Endothelial cell of umbilical vein (primary cell): ENCODE results near the gene RANGRF. TPM values are rescaled to one million over a fixed set of nuclear protein-coding genes. Genes with fewer than 3 reads are reported as not detected.
"Not testable (repeated sequence)": the region's sequence is repeated elsewhere in the genome, so short reads cannot be mapped to it uniquely, and the experiment has no call there.

Experiments
- BruUV-seq: library from RNA; stranded (reverse); fragments of 400-500 nt; replicated peaks from 2 replicates; lab custom pipeline; 2021; lab: Mats Ljungman, UMichigan
- CTCF ChIA-PET: fragments of 300-600, 350-600 bp; sonication (Branson Sonifier 250); formaldehyde crosslinking; loops from one replicate; lab custom pipeline; 2021; ENCODE audit warnings: antibody characterized with exemption, inconsistent platforms; lab: Charles Lee
- POLR2A ChIA-PET: fragments of 300-600, 350-600 bp; sonication (Branson Sonifier 250); formaldehyde crosslinking; loops from one replicate; lab custom pipeline; 2021; ENCODE audit warnings: antibody characterized with exemption, inconsistent platforms; lab: Charles Lee
- DNase-seq: peaks from one replicate; pipeline ENCODE4 v3.0.0-alpha.2; 2011; ENCODE audit warnings: low read depth, low spot score
- FAIRE-seq: peaks from 2 replicates; lab custom pipeline; 2011; peaks lifted over from hg19 to GRCh38; lab: Jason Lieb, UNC
- H2AFZ ChIP-seq: 2 replicates; pipeline ENCODE4 v1.6.0; 2012; ENCODE audit warnings: low read depth, low read length, control low read depth, inconsistent platforms
- H3K27ac ChIP-seq: 2 replicates; pipeline ENCODE4 v1.5.1; 2011; ENCODE audit warnings: low read depth, mild to moderate bottlenecking, control low read depth, low read length, moderate library complexity; ENCODE audit not compliant: insufficient read depth
- H3K27me3 ChIP-seq, 2 experiments: 2 replicates each; pipeline versions ENCODE4 v1.6.0 to v1.6.1; 2011; ENCODE audit warnings: low read length in 2 of 2, mixed read lengths in 1 of 2; ENCODE audit not compliant: control insufficient read depth in 2 of 2, insufficient read depth in 2 of 2
- H3K36me3 ChIP-seq, 2 experiments: 2 replicates in 1 of 2; 3 replicates in 1 of 2; pipeline ENCODE4 v1.5.1; 2011; ENCODE audit warnings: low read length in 2 of 2, mild to moderate bottlenecking in 1 of 2, moderate library complexity in 1 of 2; ENCODE audit not compliant: control insufficient read depth in 2 of 2, insufficient read depth in 2 of 2; ENCODE audit errors: extremely low read depth in 1 of 2
- H3K4me1 ChIP-seq: 3 replicates; pipeline ENCODE4 v1.5.1; 2011; ENCODE audit warnings: mild to moderate bottlenecking, low read length; ENCODE audit not compliant: control insufficient read depth, insufficient read depth; ENCODE audit errors: extremely low read depth
- H3K4me2 ChIP-seq: 2 replicates; pipeline ENCODE4 v1.6.1; 2011; ENCODE audit warnings: low read length, control low read depth, mixed read lengths; ENCODE audit not compliant: insufficient read depth
- H3K4me3 ChIP-seq, 3 experiments: fragments of 200-600 bp in 1 of 3; sonication (generic), shearing (Covaris generic) in 1 of 3; replicated peaks in 1 of 3; 2 replicates each; pipeline ENCODE4 v1.5.1; 2011 to 2016; ENCODE audit warnings: control low read depth in 3 of 3, low read length in 3 of 3, mild to moderate bottlenecking in 2 of 3, inconsistent platforms in 1 of 3, low read depth in 1 of 3, moderate library complexity in 1 of 3; ENCODE audit not compliant: insufficient read depth in 1 of 3
- H3K79me2 ChIP-seq: 2 replicates; pipeline ENCODE4 v1.6.0; 2012; ENCODE audit warnings: low read length, inconsistent platforms; ENCODE audit not compliant: control insufficient read depth, insufficient read depth
- H3K9ac ChIP-seq: replicated peaks from 2 replicates; pipeline ENCODE3; 2011; ENCODE audit warnings: low read length, control low read depth; ENCODE audit not compliant: insufficient read depth; ENCODE audit errors: extremely low read depth
- H3K9me1 ChIP-seq: replicated peaks from 3 replicates; pipeline ENCODE4 v1.6.0; 2011; ENCODE audit warnings: mild to moderate bottlenecking, low read length; ENCODE audit not compliant: control insufficient read depth, insufficient read depth; ENCODE audit errors: extremely low read depth
- H3K9me3 ChIP-seq: replicated peaks from 2 replicates; pipeline ENCODE4 v1.5.1; 2012; ENCODE audit warnings: low read length, inconsistent platforms; ENCODE audit not compliant: control insufficient read depth, insufficient read depth
- H4K20me1 ChIP-seq: replicated peaks from 2 replicates; pipeline ENCODE3; 2011; ENCODE audit warnings: mild to moderate bottlenecking, low read length; ENCODE audit not compliant: control insufficient read depth, insufficient read depth; ENCODE audit errors: extremely low read depth
- EZH2 ChIP-seq: IDR thresholded peaks from 2 replicates; pipeline ENCODE4 v1.6.1; 2012; ENCODE audit warnings: borderline replicate concordance, low read depth, mild to moderate bottlenecking, moderate library complexity, low read length, inconsistent platforms; ENCODE audit not compliant: severe bottlenecking
- FOS ChIP-seq: IDR thresholded peaks from 2 replicates; pipeline ENCODE4 v1.6.1; 2011; ENCODE audit warnings: mild to moderate bottlenecking, low read length, moderate library complexity, borderline replicate concordance; ENCODE audit not compliant: insufficient read depth
- GATA2 ChIP-seq: IDR thresholded peaks from 2 replicates; pipeline ENCODE4 v1.7.0; 2011; ENCODE audit warnings: low read depth, mild to moderate bottlenecking, moderate library complexity, mixed read lengths, low read length; ENCODE audit not compliant: insufficient read length, insufficient read depth
- JUN ChIP-seq: IDR thresholded peaks from 2 replicates; pipeline ENCODE4 v1.6.1; 2011; ENCODE audit warnings: borderline replicate concordance, low read depth; ENCODE audit not compliant: insufficient read length, insufficient read depth
- MYC ChIP-seq: IDR thresholded peaks from one replicate; pipeline ENCODE4 v1.6.1; 2011; ENCODE audit warnings: mild to moderate bottlenecking, low read depth, low read length
- POLR2A ChIP-seq: IDR thresholded peaks from 2 replicates; pipeline ENCODE4 v1.6.1; 2012; ENCODE audit warnings: low read depth, mild to moderate bottlenecking, control low read depth, low read length
- POLR2AphosphoS5 ChIP-seq: IDR thresholded peaks from 2 replicates; pipeline ENCODE4 v1.6.1; 2012; ENCODE audit warnings: low read depth, mild to moderate bottlenecking, control low read depth, low read length, moderate library complexity; ENCODE audit not compliant: insufficient read depth
- dilution Hi-C: fragments of 300-500 bp; cut with MboI; formaldehyde crosslinking; loops from one replicate; pipeline ENCODE4 v1.15.0; 2019; ENCODE audit warnings: low sequenced_read_pairs; ENCODE audit not compliant: extremely low pct_ligation_motif_present
- intact Hi-C: fragments of 100-400 bp; cut with micrococcal nuclease; formaldehyde crosslinking; loops from one replicate; pipeline ENCODE4 v1.10.0; 2022
- polyA plus RNA-seq, 4 experiments: library from polyadenylated mRNA; depleted of rRNA in 3 of 4; stranded (reverse) in 3 of 4; unstranded in 1 of 4; fragments of >200 nt; gene quantifications; 2 replicates each; pipeline versions ENCODE4 v1.2.1 to v1.2.3, GENCODE V29; 2011 to 2012; ENCODE audit warnings: missing spikeins in 1 of 4
- total RNA-seq: library from RNA; stranded (reverse); gene quantifications from 2 replicates; pipeline ENCODE4 v1.2.3, GENCODE V29; 2021
- TF ChIP-seq, protein P1 (sequence below): IDR thresholded peaks from 2 replicates; pipeline ENCODE4 v1.6.1; 2011; ENCODE audit not compliant: insufficient read depth, insufficient read length
- TF ChIP-seq, protein P2 (sequence below), 2 donors: IDR thresholded peaks; 1 replicate in 1 of 2; 2 replicates in 1 of 2; pipeline ENCODE4 v1.5.1; 2011; ENCODE audit warnings: low read length in 2 of 2, mild to moderate bottlenecking in 2 of 2, moderate library complexity in 2 of 2, control low read depth in 1 of 2, inconsistent platforms in 1 of 2, low read depth in 1 of 2; ENCODE audit not compliant: insufficient read depth in 1 of 2; ENCODE audit errors: extremely low read depth in 1 of 2

Gene RANGRF
- total and polyA plus RNA-seq, 2 donors (not counting 3 experiments of a cell fraction or from before 2014, with no cell fraction given), result 36.5 to 52.7 TPM

DNA sequence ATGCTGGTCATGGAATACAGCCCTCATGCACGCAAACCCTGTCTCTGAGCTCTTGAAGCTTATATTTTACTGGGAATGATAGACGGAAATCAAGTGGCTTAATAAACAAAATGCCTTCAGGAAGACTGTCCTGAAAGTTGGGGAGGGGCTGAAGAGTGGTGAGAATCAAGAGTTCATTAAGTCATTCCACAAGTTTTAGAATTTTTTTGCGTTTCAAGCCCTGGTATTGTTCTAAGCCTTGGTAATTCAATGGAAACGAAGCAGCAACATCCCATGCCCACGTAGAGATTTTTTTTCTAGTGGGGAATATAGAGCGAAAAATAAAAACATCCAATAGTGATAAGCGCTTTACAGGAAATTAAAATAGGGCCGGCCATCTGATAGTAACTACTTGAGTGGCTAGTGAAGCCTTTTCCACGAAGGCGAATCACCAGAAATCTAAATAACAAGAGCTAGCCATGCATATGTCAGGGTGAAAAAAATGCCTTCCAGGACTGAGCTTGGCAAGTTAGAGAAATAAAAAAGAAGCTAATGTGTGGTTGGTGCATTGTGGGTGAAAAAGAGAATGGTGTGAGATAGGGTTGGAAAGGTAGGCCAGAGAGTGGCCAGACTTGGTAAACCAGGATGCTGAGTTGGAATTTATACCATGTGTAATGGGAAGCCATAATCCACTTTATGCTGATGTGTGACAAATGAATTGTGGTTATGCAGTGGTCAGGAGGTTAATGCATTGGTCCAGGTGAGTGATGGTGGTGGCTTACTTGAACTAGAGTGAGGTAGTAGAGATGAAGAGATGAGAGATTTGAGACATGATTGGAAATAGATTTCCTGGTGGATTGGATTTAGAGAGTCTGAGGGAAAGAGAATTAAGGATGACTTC is 38.6 kb upstream of the RANGRF start:
- Histone ChIP-seq H3K9ac (peak overlapping the region; percentile 94), H4K20me1 (no peaks in the 10 kb centered on the region), H3K79me2 (peaks cover 41% of the 10 kb centered on the region), H3K9me3 (no peaks in the 10 kb centered on the region), H3K4me2 (peak overlapping the region; percentile 99), H3K4me3 (peak overlapping the region; percentile 69 to 98 (median 80)), H3K27ac (peak overlapping the region; percentile 73), H3K9me1 (no peaks in the 10 kb centered on the region), H3K36me3 (peaks cover 0 to 4% of the 10 kb centered on the region in 2 experiments), H3K4me1 (peaks cover 14% of the 10 kb centered on the region), H3K27me3 (no peaks in the 10 kb centered on the region), H2AFZ (peak overlapping the region; percentile 78)
- TSS peak; percentile 75 for BruUV-seq
- intact Hi-C loops, result loop anchor here (1.0 kb wide), 3 partner anchors 50 to 133 kb away; partner anchors contain the start of gene RPL26
- ChIA-PET CTCF (interaction anchor here (1.4 kb wide), 1 partner anchor 51 kb away, joined by 6 read pairs; no protein-coding TSS in a partner anchor), POLR2A (no interaction called here)
- dilution Hi-C loops, result no loop called here
- DNase-seq, result no peak
- FAIRE-seq, result peak; percentile 77
- no peak for TF ChIP-seq POLR2AphosphoS5
- TF ChIP-seq, protein P1, sequence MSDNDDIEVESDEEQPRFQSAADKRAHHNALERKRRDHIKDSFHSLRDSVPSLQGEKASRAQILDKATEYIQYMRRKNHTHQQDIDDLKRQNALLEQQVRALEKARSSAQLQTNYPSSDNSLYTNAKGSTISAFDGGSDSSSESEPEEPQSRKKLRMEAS, result no peak
- TF ChIP-seq, protein P2, sequence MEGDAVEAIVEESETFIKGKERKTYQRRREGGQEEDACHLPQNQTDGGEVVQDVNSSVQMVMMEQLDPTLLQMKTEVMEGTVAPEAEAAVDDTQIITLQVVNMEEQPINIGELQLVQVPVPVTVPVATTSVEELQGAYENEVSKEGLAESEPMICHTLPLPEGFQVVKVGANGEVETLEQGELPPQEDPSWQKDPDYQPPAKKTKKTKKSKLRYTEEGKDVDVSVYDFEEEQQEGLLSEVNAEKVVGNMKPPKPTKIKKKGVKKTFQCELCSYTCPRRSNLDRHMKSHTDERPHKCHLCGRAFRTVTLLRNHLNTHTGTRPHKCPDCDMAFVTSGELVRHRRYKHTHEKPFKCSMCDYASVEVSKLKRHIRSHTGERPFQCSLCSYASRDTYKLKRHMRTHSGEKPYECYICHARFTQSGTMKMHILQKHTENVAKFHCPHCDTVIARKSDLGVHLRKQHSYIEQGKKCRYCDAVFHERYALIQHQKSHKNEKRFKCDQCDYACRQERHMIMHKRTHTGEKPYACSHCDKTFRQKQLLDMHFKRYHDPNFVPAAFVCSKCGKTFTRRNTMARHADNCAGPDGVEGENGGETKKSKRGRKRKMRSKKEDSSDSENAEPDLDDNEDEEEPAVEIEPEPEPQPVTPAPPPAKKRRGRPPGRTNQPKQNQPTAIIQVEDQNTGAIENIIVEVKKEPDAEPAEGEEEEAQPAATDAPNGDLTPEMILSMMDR (IDR thresholded peaks at IDR 0.05; ENCODE audit: extremely low read depth in 1 of 2, insufficient read depth in 1 of 2, low read depth in 1 of 2, low read length in 2 of 2), result no peak
- TF ChIP-seq POLR2A, result no peak
- TF ChIP-seq MYC, result no peak
- no peak for TF ChIP-seq EZH2
- TF ChIP-seq FOS, result no peak
- no peak for TF ChIP-seq GATA2
- TF ChIP-seq JUN, result no peak

DNA sequence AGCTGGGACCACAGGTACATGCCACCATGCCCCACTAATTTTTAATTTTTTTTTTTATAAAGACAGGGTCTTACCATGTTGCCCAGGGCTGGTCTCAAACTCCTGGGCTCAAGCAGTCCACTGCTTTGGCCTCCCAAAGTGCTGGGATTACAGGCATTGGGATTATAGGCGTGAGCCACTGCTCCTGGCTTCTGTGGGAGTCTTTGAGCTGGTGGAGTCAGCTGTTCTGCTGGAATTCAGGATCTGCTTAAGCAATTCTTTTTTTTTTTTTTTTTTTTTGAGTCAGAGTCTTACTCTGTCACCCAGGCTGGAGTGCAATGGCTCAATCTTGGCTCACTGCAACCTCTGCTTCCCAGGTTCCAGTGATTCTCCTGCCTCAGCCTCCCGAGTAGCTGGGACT is 37.1 kb upstream of the RANGRF start:
- H2AFZ ChIP-seq, H3K27ac ChIP-seq, H3K27me3 ChIP-seq, dilution Hi-C loops, H4K20me1 ChIP-seq, H3K4me3 ChIP-seq, H3K9me3 ChIP-seq, BruUV-seq, H3K4me2 ChIP-seq, FAIRE-seq, intact Hi-C loops, POLR2A ChIA-PET, DNase-seq, H3K9ac ChIP-seq, H3K9me1 ChIP-seq: not testable (repeated sequence)
- Histone ChIP-seq H3K79me2 (peaks cover 33% of the 10 kb centered on the region), H3K36me3 (peaks cover 3 to 13% of the 10 kb centered on the region in 2 experiments), H3K4me1 (peaks cover 14% of the 10 kb centered on the region)
- CTCF ChIA-PET, result interaction anchor here (2.2 kb wide), 1 partner anchor 50 kb away, joined by 6 read pairs; no protein-coding TSS in a partner anchor
